Smooth muscle cell (in vitro differentiated cells): ENCODE results near the gene AUNIP. TPM values are rescaled to one million over a fixed set of nuclear protein-coding genes. Genes with fewer than 3 reads are reported as not detected.

Experiments
- DNase-seq: peaks from one replicate; lab custom pipeline; 2025; ENCODE audit not compliant: unreplicated experiment; lab: John Stamatoyannopoulos, UW
- H2AFZ ChIP-seq: fragments of 200-600 bp; sonication (generic); 2 replicates; pipeline ENCODE4 v1.6.0; 2016; ENCODE audit warnings: antibody characterized with exemption, low read depth, mild to moderate bottlenecking
- H3F3A ChIP-seq: fragments of 200-600 bp; sonication (generic); 2 replicates; pipeline ENCODE4 v1.6.0; 2017; ENCODE audit warnings: antibody characterized with exemption, low read depth
- H3K27ac ChIP-seq: fragments of 200-600 bp; sonication (generic); 2 replicates; pipeline ENCODE4 v1.5.1; 2016; ENCODE audit warnings: low read depth, mild to moderate bottlenecking
- H3K27me3 ChIP-seq: fragments of 200-600 bp; sonication (generic); 2 replicates; pipeline ENCODE4 v1.6.1; 2016; ENCODE audit warnings: low read depth, mild to moderate bottlenecking
- H3K36me3 ChIP-seq: fragments of 200-600 bp; sonication (generic); 2 replicates; pipeline ENCODE4 v1.5.1; 2016; ENCODE audit warnings: low read depth
- H3K4me1 ChIP-seq: fragments of 200-600 bp; sonication (generic); 2 replicates; pipeline ENCODE4 v1.5.1; 2016; ENCODE audit warnings: low read depth
- H3K4me2 ChIP-seq: fragments of 200-600 bp; sonication (generic); 2 replicates; pipeline ENCODE4 v1.6.0; 2016; ENCODE audit warnings: mild to moderate bottlenecking
- H3K4me3 ChIP-seq: fragments of 200-600 bp; sonication (generic); 2 replicates; pipeline ENCODE4 v1.5.1; 2016; ENCODE audit warnings: mild to moderate bottlenecking
- H3K79me2 ChIP-seq: fragments of 200-600 bp; sonication (generic); 2 replicates; pipeline ENCODE4 v1.6.0; 2016; ENCODE audit warnings: low read depth, mild to moderate bottlenecking
- H3K9ac ChIP-seq: fragments of 200-600 bp; sonication (generic); 2 replicates; pipeline ENCODE4 v1.6.0; 2016; ENCODE audit warnings: low read depth
- H3K9me3 ChIP-seq: fragments of 200-600 bp; sonication (generic); replicated peaks from 2 replicates; pipeline ENCODE4 v1.5.1; 2016; ENCODE audit warnings: low read depth
- H4K20me1 ChIP-seq: fragments of 200-600 bp; sonication (generic); 2 replicates; pipeline ENCODE4 v1.6.0; 2016; ENCODE audit warnings: low read depth
- WGBS: methylation state at CpG from one replicate; pipeline ENCODE4 v1.1.7; 2016; ENCODE audit warnings: low lambda C conversion rate; 5-methylcytosine and 5-hydroxymethylcytosine counted together
- polyA plus RNA-seq: library from polyadenylated mRNA; unstranded; fragments of >200 nt; fragmentation: Nextera tagmentation; extraction: Ambion mirVana; gene quantifications from 2 replicates; pipeline ENCODE4 v1.2.1, GENCODE V29; 2016
- total RNA-seq: library from RNA; depleted of rRNA; stranded (reverse); fragments of >200 nt; gene quantifications from 2 replicates; pipeline ENCODE4 v1.2.3, GENCODE V29; 2014
- TF ChIP-seq, protein P1 (sequence below): fragments of 200-600 bp; sonication (generic); IDR thresholded peaks from 2 replicates; pipeline ENCODE4 v1.5.1; 2017; ENCODE audit warnings: borderline replicate concordance, mild to moderate bottlenecking, antibody characterized with exemption; ENCODE audit not compliant: insufficient read depth, poor library complexity, severe bottlenecking

The AUNIP gene
- total and polyA plus RNA-seq, 2 experiments from 2014 or later = 0.18 to 1.3 TPM

DNA sequence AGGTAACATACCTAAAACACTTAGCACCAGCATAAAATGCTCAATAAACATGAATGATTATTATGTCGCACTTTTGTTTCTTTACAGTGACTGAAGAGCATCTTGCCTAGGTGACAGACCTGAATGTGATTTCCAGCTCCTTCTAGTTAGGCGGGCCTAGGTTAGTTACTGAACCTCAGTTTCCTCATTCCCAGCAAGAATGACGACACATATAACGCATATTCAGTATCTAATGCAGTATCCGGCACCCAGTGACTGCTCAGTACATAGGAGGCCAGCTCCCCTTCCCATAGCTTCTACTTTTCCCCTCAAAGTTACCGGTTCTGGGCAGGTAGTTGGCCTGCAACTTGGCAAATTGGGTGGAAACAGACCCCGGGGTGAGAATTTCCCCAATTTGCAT lies 763 bp downstream of the AUNIP start:
- no peak overlapping the region for H3K9ac ChIP-seq
- H3K4me2 ChIP-seq = peak overlapping the region; percentile 93
- WGBS = 36% methylated on average over 7 of the region's 7 CpGs
- no peak overlapping the region for H3K27ac ChIP-seq
- no peaks in the 10 kb centered on the region for H3K36me3 ChIP-seq
- TF ChIP-seq, protein P1, sequence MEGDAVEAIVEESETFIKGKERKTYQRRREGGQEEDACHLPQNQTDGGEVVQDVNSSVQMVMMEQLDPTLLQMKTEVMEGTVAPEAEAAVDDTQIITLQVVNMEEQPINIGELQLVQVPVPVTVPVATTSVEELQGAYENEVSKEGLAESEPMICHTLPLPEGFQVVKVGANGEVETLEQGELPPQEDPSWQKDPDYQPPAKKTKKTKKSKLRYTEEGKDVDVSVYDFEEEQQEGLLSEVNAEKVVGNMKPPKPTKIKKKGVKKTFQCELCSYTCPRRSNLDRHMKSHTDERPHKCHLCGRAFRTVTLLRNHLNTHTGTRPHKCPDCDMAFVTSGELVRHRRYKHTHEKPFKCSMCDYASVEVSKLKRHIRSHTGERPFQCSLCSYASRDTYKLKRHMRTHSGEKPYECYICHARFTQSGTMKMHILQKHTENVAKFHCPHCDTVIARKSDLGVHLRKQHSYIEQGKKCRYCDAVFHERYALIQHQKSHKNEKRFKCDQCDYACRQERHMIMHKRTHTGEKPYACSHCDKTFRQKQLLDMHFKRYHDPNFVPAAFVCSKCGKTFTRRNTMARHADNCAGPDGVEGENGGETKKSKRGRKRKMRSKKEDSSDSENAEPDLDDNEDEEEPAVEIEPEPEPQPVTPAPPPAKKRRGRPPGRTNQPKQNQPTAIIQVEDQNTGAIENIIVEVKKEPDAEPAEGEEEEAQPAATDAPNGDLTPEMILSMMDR = no peak
- no peaks in the 10 kb centered on the region for H3K27me3 ChIP-seq
- peak overlapping the region; percentile 87 for H2AFZ ChIP-seq
- peaks cover 9% of the 10 kb centered on the region for H3F3A ChIP-seq
- no peak for DNase-seq
- H3K4me1 ChIP-seq = peaks cover 9% of the 10 kb centered on the region
- no peaks in the 10 kb centered on the region for H4K20me1 ChIP-seq
- H3K9me3 ChIP-seq = no peaks in the 10 kb centered on the region
- H3K4me3 ChIP-seq = peak overlapping the region; percentile 49
- no peaks in the 10 kb centered on the region for H3K79me2 ChIP-seq

DNA sequence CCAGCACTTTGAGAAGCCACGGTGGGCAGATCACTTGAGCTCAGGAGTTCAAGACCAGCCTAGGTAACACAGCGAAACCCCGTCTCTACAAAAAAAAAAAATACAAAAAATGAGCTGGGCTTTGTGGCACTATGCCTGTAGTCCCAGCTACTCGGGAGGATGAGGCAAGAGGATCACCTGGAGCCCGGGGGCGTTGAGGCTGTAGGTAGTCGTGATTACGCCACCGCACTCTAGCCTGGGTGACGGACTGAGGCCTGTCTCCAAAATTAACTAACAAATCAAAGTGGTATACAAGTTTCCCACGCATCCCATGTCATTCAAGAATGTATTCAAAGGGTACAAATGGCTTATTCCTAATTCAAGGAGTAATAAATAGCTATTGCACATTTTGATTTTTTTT lies 2.4 kb downstream of the AUNIP start:
- TF ChIP-seq, protein P1 = no peak
- H3K36me3 ChIP-seq = no peaks in the 10 kb centered on the region

DNA sequence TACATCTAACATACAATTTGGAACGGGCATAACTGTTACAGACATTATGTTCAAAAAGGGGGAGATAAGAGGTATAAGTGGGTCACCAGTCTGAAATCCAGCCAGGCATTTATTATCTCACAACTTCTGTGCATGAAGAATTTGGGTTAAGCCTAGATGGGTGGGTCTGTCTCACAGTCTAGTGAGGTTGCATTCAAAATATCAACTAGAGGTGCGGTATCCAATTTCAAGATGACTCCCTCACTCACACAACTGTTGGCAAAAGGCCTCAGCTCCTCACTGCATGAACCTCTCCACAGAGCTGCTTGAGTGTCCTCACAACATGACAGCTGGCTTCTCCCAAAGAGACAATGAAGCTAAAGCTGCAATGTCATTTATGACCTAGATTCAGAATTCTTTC lies 4.7 kb downstream of the AUNIP start:
- Histone ChIP-seq H3K4me3 (no peak overlapping the region), H3K27ac (no peak overlapping the region), H3K36me3 (no peaks in the 10 kb centered on the region), H3K9me3 (no peaks in the 10 kb centered on the region), H3K27me3 (no peaks in the 10 kb centered on the region), H3K79me2 (no peaks in the 10 kb centered on the region), H2AFZ (no peak overlapping the region), H3K4me2 (no peak overlapping the region), H3F3A (no peaks in the 10 kb centered on the region), H3K4me1 (peaks cover 9% of the 10 kb centered on the region), H4K20me1 (no peaks in the 10 kb centered on the region), H3K9ac (no peak overlapping the region)
- no peak for DNase-seq
- 93% methylated on average over 2 of the region's 2 CpGs for WGBS
- TF ChIP-seq, protein P1 = no peak

More for the DNA sequence above, 2.4 kb downstream of the AUNIP start:
- WGBS = 87% methylated on average over 11 of the region's 11 CpGs
- Histone ChIP-seq H3K9ac (no peak overlapping the region), H3K27ac (no peak overlapping the region), H2AFZ (no peak overlapping the region), H4K20me1 (no peaks in the 10 kb centered on the region), H3K27me3 (no peaks in the 10 kb centered on the region), H3K9me3 (no peaks in the 10 kb centered on the region), H3K4me2 (no peak overlapping the region), H3K4me1 (peaks cover 9% of the 10 kb centered on the region), H3K4me3 (no peak overlapping the region), H3F3A (peaks cover 9% of the 10 kb centered on the region), H3K79me2 (no peaks in the 10 kb centered on the region)
- no peak for DNase-seq

DNA sequence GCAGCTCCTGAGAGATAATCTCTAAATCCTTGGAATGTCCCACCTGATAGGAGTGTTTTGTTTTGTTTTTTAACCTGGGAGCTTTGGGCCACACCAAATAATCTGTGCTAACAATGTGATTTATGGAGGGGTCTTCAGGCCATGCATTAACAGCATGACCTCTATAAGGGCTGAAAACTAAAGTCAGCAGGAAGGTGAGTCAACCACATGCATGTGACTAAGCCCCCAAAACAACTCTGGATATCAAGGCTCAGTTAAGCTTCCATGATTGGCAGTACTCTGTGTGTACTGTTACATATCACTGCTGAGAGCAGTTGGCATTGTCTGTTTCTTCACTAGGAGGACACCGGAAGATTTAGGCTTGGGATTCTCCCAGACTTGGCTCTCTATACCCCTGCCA lies 10.7 kb downstream of the AUNIP start:
- Histone ChIP-seq H3K9me3 (no peaks in the 10 kb centered on the region), H3K36me3 (no peaks in the 10 kb centered on the region), H3K4me3 (no peak overlapping the region), H3K4me2 (no peak overlapping the region), H3K27ac (no peak overlapping the region), H3K27me3 (no peaks in the 10 kb centered on the region), H2AFZ (no peak overlapping the region), H4K20me1 (no peaks in the 10 kb centered on the region), H3K4me1 (no peaks in the 10 kb centered on the region), H3F3A (no peaks in the 10 kb centered on the region), H3K79me2 (no peaks in the 10 kb centered on the region), H3K9ac (no peak overlapping the region)
- WGBS = 38% methylated on average over 1 of the region's 1 CpG
- TF ChIP-seq, protein P1 = no peak
- DNase-seq = no peak
